ENCODE results near the gene PKN3.

The PKN3 gene

GRCh38 chr9:128732576-128732975 is 30.3 kb downstream of the PKN3 start:
- no peak overlapping the region for H3K27ac ChIP-seq
- no peak for TF ChIP-seq CTCF (IDR thresholded peaks at IDR 0.05)
- TF ChIP-seq ZFX (IDR thresholded peaks at IDR 0.05; ENCODE audit: borderline replicate concordance), result no peak

GRCh38 chr9:128733256-128733655 is 31.0 kb downstream of the PKN3 start:
- H3K27ac ChIP-seq, result no peak overlapping the region
- TF ChIP-seq ZFX (IDR thresholded peaks at IDR 0.05; ENCODE audit: borderline replicate concordance) (no peak), CTCF (IDR thresholded peaks at IDR 0.05) (peak; percentile 79)

- TF ChIP-seq CTCF (IDR thresholded peaks at IDR 0.05) (no peak), ZFX (IDR thresholded peaks at IDR 0.05; ENCODE audit: borderline replicate concordance) (no peak)
Measured at GRCh38 chr9:128735373-128735772, 33.1 kb downstream of the PKN3 start.

GRCh38 chr9:128742401-128742800 is 40.1 kb downstream of the PKN3 start:
- TF ChIP-seq CTCF (IDR thresholded peaks at IDR 0.05) (no peak), ZFX (IDR thresholded peaks at IDR 0.05; ENCODE audit: borderline replicate concordance) (no peak)
- no peak overlapping the region for H3K27ac ChIP-seq

More at GRCh38 chr9:128735373-128735772, 33.1 kb downstream of the PKN3 start:
- H3K27ac ChIP-seq, result no peak overlapping the region

GRCh38 chr9:128743421-128743820 is 41.1 kb downstream of the PKN3 start:
- no peak overlapping the region for H3K27ac ChIP-seq
- TF ChIP-seq CTCF (IDR thresholded peaks at IDR 0.05), result no peak
- no peak for TF ChIP-seq ZFX (IDR thresholded peaks at IDR 0.05; ENCODE audit: borderline replicate concordance)

GRCh38 chr9:128747241-128747640 is 44.9 kb downstream of the PKN3 start:
- no peak overlapping the region for H3K27ac ChIP-seq
- no peak for TF ChIP-seq CTCF (IDR thresholded peaks at IDR 0.05)
- no peak for TF ChIP-seq ZFX (IDR thresholded peaks at IDR 0.05; ENCODE audit: borderline replicate concordance)

- TF ChIP-seq ZFX (IDR thresholded peaks at IDR 0.05; ENCODE audit: borderline replicate concordance), result no peak
- no peak for TF ChIP-seq CTCF (IDR thresholded peaks at IDR 0.05)
- no peak overlapping the region for H3K27ac ChIP-seq
Measured at GRCh38 chr9:128750926-128751595, 48.8 kb downstream of the PKN3 start.
